GM21447 (cell line): Measurements from ENCODE around the gene TNFRSF21.
"Not testable (repeated sequence)": the region's sequence is repeated elsewhere in the genome, so short reads cannot be mapped to it uniquely, and the experiment has no call there.

Experiments used
- ATAC-seq: cut with Tn5 transposase; IDR thresholded peaks from one replicate; pipeline ENCODE4 v1.9.1; 2021; ENCODE audit not compliant: unreplicated experiment

The TNFRSF21 gene

DNA sequence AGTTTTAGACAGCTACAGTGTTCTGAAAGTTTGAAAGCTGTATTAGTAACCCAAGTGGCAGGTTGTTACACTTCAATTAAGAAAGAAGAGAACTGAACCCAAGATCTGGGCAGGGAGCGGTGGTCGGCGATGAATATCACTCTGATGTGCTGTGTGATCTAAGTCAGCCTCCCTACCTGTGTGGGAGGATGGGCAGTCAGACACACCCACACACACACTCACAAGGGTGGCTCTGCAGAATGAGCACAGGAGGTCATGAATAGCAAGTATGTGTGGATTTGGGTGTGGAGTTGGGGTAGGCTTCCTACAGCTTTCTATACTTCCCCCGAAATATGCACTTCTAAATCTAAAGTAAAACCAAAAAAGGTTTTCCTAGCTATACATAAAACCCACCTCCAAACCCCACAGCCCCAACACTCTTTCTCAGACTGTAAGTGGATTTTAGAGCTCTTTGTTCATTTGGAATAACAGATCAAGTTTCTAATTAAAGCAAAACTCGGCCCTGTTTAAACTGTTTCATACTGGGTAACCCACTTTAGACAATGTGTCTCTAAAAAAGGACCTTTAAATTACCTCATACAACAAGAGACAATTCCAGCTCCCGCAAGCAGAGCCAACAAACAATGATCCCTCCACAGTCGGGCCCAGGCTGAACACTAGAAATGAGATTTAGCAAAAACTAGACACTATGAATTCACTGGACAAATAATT, 19.4 kb downstream of the TNFRSF21 start:
- no peak for ATAC-seq

DNA sequence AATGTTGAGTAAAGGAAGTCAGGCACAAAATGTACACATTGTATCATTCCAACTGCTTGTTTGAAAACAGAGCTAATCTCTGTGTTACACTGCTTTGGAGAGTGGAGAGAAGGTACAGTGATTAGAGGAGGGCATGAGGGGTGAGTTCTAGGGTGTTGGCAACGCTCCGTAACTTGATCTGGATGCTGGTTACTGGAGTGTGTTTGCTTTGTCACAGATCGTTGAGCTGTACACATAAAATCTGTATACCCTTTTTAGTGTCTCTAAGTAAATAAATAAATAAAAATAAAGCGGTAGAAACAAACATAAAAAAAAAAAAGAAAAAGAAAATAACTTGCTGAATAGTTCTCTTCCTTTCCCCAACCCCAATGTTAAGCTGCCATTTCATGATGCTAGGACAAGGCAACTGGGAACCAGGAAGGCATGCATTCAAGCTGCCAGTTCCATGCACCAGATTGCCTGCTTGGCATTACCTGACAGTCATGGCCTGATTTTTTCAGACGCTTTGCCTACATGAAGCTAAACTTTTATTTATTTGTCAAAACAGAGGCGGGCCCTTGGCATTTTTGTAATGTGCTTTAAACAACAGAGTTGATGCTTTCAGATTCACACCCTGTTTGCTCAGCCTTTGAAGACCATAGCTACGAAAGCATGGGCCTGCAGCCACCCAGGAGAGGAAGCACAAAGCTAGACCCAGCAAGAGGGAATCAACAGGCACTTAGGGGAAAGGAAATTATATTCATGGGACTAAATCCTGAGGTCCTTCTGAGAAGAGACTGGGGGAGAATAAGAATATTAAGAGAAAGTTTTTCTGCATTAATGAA, 21.2 kb downstream of the TNFRSF21 start:
- no peak for ATAC-seq

- no peak for ATAC-seq
These were observed 23.4 kb downstream of the TNFRSF21 start for GRCh38 chr6:47286301-47286700.

GRCh38 chr6:47283993-47284392, 25.7 kb downstream of the TNFRSF21 start:
- ATAC-seq, result no peak

- no peak for ATAC-seq
These were observed 31.2 kb downstream of the TNFRSF21 start for GRCh38 chr6:47278545-47278944.

DNA sequence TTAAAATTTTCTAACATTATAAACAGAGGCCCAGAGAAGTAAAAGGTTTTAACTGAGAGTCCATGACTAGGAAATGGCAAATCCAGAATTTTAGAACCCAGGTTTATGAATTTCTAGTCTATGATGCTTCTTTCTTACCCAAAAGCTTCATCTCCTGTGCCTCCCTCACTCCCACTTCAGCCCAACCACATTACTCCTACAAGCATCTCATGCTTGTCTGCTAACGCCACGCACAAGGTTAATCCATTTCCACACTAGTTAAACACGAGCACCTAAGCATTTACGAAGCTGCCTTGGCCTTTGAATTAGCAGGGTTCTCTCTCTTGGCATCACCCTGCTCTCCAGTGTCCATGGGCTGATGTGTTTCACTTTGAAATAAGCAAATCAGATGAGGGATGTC, 32.0 kb downstream of the TNFRSF21 start:
- ATAC-seq, result no peak

GRCh38 chr6:47276377-47276776, 33.3 kb downstream of the TNFRSF21 start:
- ATAC-seq, result no peak

GRCh38 chr6:47275640-47276039, 34.1 kb downstream of the TNFRSF21 start:
- no peak for ATAC-seq

- ATAC-seq, result not testable (repeated sequence)
These were observed 34.6 kb downstream of the TNFRSF21 start for GRCh38 chr6:47275132-47275531.

DNA sequence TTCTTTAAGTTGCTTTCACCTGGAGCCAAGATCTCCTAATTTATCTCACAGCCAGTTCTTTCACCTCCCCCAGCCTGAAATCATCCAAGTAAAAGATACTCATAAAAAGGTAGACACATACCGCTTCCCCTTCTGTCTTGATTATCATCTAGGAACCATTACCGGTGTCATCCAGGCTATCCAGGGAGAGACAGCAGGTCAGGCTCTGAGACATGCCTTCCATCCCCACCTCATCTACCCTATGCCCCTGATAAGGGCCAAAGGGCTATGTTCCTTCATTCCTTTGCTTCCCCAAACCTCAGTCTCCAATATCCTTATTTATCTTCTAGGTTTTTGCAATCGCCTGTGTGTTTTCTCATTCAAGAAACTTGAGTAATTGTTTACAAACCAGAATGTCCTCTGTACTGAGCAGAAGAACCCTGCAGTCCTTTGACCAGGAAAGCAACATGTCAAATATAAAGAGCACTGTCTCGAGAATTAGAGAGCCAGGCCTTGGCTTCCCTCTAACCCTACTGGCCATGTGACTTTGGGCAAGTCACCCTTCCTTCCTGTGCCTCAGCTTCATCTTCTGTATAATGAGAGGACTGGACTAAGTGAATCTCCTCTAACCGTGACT, 41.0 kb downstream of the TNFRSF21 start:
- no peak for ATAC-seq

DNA sequence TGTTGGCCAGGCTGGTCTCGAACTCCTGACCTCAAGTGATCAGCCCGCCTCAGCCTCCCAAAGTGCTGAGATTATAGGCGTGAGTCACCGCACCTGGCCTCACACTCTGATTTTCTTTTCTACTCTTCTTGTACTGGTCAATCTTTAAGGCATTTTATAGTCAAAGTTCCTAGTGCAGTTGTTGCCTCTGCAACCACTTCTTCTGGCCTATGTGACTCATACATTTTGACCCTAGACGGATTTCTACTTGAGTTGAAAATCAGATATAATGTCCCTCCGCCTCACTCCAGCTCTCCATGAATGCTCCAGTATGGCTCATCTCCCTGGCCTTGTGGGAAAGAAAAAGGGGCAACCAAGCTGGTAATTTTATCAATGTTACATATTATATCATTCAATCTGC, 42.4 kb downstream of the TNFRSF21 start:
- ATAC-seq, result no peak

- no peak for ATAC-seq
These were observed 43.7 kb downstream of the TNFRSF21 start for GRCh38 chr6:47265971-47266370.

GRCh38 chr6:47264775-47265184, 44.9 kb downstream of the TNFRSF21 start:
- no peak for ATAC-seq

DNA sequence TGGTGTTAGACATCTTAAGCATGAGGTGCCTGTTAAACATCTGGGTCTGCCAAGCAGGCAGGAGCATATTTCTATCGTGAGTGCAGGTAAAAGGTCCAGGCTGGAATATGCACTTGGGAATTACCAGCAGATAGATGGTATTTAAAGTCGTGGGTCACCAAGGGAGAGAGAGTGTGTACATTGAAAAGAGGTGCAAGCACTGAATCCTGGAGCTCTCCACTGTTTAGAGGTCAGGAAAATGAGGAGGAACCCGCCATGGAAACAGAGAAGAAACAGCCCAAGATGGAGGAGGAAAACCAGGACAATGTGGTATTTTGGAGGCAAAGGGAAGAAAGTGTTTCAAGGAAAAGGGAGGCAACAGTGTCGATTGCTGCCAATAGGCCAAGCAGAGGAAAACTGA, 46.4 kb downstream of the TNFRSF21 start:
- ATAC-seq, result no peak

GRCh38 chr6:47262231-47262630, 47.5 kb downstream of the TNFRSF21 start:
- ATAC-seq, result no peak

DNA sequence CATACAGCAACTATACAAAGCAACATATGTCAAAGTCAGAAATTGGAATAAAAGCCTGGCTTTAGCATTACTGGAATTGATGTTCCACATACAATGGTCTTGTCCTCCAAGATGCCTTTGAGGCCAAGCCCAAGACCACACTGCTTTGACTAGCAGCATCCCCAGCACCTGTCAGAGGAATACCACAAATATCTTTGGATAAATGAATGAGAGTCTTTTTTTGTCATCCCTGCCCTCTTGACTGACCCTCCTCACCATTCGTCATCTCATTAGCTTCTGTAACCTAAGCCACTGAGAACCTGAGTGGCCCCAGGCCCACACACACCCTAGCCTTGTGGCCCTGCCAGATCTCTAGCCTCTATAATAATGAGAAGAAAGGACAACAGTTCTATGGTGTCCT, 48.5 kb downstream of the TNFRSF21 start:
- ATAC-seq, result no peak

- ATAC-seq, result no peak
These were observed 49.7 kb downstream of the TNFRSF21 start for GRCh38 chr6:47260021-47260420.

GRCh38 chr6:47258724-47259347, 50.9 kb downstream of the TNFRSF21 start:
- ATAC-seq, result no peak

DNA sequence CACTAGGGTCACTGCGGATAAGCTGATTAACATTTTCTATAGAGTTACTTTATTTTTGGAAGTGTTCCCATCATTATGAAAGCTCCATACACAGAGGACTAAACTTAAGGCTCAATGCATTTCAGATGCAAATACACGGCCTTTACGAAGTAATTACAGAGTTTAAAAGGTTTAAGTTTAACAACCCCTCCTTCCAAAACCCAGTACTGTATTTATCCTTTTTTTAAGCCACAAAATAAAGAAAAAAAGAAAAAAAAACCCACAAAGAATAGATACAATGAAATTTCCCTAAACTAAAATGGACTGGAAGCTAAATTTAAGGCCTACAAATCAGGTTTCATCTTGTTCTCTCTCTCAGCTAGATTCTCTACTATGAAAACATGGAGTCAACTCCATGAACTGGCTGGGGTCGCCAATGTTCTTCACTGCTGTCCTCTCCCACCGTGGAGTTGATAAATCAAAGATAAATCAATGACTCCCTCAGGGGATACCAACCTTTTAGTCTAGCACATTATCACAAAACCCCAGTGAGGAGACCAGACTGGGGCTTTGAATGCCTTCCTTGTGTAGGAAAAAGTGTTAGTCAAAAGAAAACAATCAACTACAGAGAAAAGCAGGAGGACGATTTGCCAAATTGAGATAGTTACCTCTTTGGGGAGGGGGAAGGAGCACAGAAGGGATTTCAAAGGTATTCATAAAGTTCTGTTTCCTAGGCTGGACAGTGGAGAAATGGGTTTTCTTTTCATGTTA, 52.5 kb downstream of the TNFRSF21 start:
- no peak for ATAC-seq

GRCh38 chr6:47256361-47256760, 53.3 kb downstream of the TNFRSF21 start:
- no peak for ATAC-seq

- ATAC-seq, result no peak
These were observed 54.8 kb downstream of the TNFRSF21 start for GRCh38 chr6:47254906-47255305.
